NCI-H1092 treated with DMSO at 0.1 percent for 48 hours (cell line): ENCODE results near the gene RRAGD.
A peak's percentile ranks its signal among the peaks of the same experiment; 100 is the strongest.

Experiments used
- DNase-seq: peaks from one replicate; lab custom pipeline; 2025; lab: John Stamatoyannopoulos, UW

RRAGD gene

DNA sequence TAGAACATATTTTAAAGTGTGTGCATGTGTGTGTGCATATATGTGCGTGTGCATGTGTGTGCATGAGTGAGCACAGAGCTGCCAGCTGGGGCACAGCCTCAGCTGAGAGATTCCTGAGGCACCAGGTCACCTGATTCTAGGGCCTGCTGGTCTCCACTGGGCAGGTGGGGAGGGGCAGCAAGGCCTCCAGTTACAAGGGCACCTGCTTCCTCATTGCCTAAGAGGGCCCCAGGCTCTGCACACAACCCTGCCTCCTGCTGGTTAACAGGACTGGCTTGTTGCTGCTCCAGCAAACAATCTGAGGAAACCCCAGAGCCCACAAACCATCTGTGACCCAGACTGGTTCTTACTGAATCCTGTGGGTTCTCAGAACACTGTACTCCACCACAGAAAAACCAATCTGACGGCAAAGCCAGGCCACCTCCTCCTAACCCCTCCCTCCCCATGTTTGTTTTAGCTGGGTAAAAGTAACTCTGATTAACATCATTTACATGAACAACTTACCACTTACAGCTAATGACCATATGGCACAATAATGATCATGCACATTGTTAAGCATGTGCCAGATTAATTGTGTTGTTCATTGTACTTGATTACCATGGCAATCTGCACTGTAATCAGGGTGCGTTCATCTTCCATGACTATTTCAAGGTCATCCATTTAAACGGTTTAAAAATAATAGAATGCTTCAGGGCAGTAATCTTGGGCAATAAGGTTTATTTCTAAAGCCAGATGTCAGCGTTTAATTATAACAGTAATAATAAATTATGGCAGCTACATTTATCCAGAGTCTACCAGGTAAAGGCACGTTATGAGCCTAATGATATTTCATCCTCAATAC is 36.4 kb downstream of the RRAGD start:
- peak; percentile 47 for DNase-seq

DNA sequence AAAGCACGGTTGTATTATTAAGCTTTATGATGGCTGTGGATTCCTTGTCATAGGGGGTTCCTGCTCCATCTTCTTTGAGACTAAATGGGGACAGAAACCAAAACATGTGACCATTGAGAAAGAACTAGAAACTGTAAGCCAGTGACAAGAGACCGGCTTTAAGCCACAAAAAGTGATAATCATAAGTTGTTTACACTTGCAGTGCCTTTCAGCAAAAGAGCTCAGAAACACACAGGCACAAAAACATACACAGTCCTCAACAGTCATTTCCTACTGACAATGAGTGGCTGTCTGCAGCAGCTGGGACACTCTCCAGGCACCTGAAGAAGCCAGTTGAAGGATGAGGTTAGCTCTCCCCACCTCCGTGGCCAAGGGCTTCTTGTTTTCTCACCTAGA is 39.6 kb downstream of the RRAGD start:
- DNase-seq, result no peak

- peak; percentile 27 for DNase-seq
These were observed 40.1 kb downstream of the RRAGD start for GRCh38 chr6:89371849-89372505.

- DNase-seq, result no peak
These were observed 43.1 kb downstream of the RRAGD start for GRCh38 chr6:89368999-89369398.

GRCh38 chr6:89368107-89368506 is 44.0 kb downstream of the RRAGD start:
- peak; percentile 16 for DNase-seq

GRCh38 chr6:89364586-89364985 is 47.5 kb downstream of the RRAGD start:
- no peak for DNase-seq

- no peak for DNase-seq
These were observed 50.9 kb downstream of the RRAGD start for GRCh38 chr6:89361171-89361570.

- no peak for DNase-seq
These were observed 51.6 kb downstream of the RRAGD start for GRCh38 chr6:89360415-89360999.

DNA sequence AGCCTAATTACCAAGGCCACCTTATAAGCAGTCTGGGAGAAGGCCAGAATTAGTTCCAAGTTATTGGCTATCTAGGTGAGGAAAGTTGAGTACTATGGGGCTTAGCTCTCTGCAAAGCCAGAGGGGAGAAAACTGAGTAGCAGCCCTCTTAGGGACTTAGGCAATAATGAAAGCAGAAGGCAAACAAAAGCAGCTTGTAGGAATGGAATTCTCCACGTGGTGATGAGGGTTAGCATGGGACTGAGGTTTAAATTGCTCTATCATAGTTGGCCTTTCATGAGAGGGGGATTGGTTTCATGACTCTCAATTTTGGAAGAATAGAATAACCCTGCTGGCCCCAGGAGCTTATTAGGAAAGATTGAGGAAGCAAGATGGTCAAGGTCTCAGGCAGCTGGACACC is 52.5 kb downstream of the RRAGD start:
- no peak for DNase-seq

GRCh38 chr6:89357390-89357789 is 54.7 kb downstream of the RRAGD start:
- no peak for DNase-seq

DNA sequence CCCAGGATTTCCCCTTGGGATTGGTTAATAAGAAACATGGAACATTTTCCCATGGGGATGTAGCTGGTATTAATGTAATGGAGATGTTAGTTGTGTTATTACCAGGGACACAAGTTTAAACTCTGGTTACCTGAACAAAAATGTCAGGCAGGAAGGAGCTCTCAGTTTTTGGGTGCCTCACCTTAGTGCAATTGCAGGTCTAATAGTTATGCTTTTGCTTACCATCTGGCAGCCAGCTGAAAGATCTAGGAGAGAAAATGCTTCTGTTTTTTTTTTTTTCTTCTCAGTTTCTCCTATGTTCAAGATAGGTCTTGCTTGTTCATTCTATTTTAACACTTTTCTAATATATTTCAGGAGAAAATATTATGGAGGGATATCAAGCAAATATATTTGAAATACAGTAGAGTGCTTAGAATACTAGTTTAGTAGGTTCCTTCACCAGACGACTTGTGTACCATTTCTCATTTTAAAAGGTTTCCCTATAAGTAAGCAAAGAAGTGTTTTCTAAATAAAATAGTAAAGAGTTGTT is 55.4 kb downstream of the RRAGD start:
- no peak for DNase-seq

DNA sequence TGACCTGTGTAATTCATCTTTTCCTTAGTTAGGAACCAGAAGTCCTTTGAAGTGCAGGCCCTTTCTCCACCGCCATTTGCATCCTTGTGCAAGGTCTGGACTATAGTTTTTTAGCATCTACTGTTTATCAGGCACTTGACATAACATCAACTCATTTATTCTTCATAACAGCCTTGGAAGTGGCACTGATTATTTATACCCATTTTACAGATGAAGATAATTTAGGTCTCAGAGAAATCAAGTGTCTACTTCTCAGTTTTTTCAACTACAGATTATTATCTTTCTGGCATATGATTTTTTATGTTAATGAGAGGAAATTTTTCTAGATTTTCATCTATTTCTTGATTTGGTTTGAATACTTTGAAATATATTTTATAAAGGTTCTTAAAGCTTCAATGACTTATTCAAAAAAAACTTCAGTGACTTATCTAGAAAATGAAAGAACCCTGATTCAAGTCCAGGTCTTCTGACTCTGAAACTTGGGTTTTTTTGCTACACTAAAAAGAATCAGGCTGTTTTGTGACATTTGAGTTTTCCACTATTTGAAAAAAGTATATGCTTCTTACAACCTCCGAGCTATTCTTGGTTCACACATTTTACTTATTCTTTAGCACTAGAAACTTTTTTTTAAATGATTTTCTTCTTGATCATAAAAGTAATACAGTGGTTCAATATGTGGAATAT is 56.4 kb downstream of the RRAGD start:
- DNase-seq, result no peak

DNA sequence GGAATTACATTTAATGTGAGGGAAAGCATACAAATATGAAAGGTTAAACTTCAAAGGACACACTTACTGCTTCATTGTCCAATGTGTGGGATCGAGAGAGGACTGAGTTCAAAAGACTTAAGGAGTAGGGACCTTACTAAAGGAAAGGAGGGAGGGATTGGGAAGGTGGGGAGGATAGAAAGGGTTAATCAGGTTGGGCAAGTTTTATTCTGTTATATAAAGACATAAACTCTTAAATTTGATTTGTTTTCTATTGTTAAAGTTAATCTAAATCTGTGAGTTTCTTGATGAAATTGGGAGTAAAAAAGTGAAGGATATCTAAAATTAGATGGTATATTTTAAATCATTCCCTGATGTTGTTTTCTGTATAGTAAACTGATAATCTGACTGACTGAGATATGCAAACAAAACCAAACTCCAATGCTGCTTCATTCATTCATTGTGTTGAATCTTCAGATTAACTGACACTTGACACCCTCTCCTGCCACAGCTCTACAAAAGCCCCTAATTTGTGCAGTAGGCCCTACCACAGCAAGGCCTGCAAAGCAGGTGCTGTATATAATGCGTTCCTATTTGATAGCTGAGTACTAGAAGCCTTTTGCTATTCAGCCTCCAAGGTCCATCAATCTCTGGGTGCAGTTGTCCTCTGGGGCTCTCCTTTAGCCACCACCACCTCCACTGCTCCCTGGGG is 58.2 kb downstream of the RRAGD start:
- peak; percentile 85 for DNase-seq

DNA sequence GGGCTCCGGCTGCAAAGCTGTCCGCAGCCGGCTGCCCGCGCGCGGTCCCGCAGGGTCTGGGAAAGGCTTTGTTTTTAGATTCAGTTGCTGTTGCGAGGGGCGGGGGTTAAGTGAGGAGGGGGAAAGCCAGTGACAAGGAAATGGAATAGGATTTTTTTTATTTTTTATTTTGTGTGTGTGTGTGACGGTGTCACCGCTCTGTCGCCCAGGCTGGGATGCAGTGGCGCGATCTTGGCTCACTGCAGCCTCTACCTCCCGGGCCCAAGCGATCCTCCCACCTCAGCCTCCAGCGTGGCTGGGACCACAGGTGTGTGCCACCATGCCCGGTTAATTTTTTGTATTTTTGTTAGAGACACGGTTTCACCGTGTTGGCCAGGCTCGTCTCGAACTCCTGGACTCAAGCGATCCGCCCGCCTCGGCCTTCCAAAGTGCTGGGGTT is 58.9 kb downstream of the RRAGD start:
- DNase-seq, result no peak

GRCh38 chr6:89352278-89353117 is 59.6 kb downstream of the RRAGD start, which contains the start of gene UBE2J1:
UBE2J1 (minus strand) TSS chr6:89352722; CDS start chr6:89352569, 153 bp downstream.
- peak; percentile 63 for DNase-seq

- DNase-seq, result peak; percentile 34
These were observed 60.3 kb downstream of the RRAGD start for GRCh38 chr6:89351671-89352277.

DNA sequence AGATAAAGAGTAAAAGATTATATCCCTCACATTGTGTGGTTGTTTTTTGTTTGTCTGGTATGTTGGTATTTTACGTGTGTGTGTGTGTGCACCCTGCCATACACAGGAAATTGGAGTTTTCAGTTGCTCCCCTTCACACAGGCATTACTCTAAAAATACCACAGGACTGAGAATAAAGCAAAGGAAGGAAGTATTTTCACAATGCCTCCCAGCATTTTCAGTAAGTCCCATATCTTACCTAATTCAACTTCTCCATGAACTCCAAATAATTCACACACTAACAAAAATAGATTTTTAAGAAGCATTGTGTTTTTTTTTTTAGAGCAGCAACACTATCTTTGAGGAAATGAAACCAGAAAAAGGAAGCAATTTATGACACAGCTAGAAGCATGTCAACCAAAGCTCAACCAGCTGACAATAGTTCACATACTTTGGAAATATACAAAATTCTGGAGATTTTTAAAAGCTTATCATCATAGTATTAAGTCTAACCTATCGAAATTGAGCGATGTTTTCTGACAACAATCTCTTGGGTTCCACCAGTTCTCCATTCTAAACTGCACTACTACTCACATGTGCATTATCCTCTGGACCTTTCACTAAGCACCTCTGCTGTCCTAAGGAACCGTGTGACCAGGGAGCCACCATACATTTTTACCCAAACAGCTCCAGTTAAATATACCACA is 61.6 kb downstream of the RRAGD start:
- DNase-seq, result no peak

DNA sequence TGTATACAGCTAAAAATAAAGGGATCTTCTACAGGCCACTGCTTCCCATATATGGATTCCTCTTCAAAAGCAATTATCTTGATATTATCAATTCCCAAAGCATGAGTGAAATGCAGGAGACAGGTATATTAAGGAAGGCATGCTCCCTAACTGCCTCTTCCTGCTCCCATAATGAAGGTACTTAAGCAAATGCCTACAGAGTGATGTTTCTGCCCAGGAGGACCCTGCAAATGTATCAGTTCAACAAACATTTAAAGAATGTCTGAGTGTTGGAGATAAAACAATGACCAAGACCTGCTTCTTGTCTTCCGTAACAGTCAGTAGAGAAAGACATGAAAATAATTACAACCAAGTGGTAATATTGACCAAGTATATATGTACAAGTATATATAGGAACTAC is 63.7 kb downstream of the RRAGD start:
- no peak for DNase-seq

GRCh38 chr6:89347825-89348224 is 64.2 kb downstream of the RRAGD start:
- no peak for DNase-seq

GRCh38 chr6:89346433-89346832 is 65.6 kb downstream of the RRAGD start:
- no peak for DNase-seq
